GM10266 (cell line): ENCODE results near the gene ETS1.
A peak's percentile ranks its signal among the peaks of the same experiment; 100 is the strongest.

Source experiments
- DNase-seq: peaks from one replicate; pipeline ENCODE4 v3.0.0; 2012; ENCODE audit errors: extremely low spot score
- TF ChIP-seq, protein P1 (sequence below): IDR thresholded peaks from 2 replicates; pipeline ENCODE4 v1.5.1; 2012; ENCODE audit warnings: mild to moderate bottlenecking, low read depth; ENCODE audit not compliant: control insufficient read depth, insufficient read depth; ENCODE audit errors: missing control alignments

The ETS1 gene

DNA sequence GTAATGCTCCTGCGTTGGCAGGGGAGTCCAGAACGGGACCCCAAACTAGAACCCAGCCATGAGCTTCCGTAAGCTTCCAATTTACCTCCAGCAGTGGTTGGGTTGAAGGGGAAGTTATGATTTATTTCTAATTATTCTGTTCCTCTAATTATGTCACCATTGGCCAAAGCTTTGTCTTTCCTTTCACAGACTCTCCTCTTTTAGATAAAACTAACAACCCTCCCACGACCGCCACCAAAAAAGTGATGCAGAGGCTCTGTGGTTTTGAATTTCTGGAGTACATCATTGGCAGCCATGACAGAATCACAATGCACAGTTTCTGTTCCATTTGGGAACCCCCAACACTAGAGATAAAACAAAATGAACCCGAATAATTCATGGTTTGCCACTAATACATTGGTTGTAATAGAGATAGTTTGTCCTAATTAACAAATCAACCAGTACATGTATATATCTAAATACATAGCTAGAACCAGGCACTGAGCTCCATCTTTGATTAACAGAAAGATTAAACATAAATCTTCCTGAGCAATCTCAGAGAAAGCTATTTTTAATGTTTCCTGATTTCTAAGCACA, 64.3 kb downstream of the ETS1 start:
- peak; percentile 59 for DNase-seq
- TF ChIP-seq, protein P1, sequence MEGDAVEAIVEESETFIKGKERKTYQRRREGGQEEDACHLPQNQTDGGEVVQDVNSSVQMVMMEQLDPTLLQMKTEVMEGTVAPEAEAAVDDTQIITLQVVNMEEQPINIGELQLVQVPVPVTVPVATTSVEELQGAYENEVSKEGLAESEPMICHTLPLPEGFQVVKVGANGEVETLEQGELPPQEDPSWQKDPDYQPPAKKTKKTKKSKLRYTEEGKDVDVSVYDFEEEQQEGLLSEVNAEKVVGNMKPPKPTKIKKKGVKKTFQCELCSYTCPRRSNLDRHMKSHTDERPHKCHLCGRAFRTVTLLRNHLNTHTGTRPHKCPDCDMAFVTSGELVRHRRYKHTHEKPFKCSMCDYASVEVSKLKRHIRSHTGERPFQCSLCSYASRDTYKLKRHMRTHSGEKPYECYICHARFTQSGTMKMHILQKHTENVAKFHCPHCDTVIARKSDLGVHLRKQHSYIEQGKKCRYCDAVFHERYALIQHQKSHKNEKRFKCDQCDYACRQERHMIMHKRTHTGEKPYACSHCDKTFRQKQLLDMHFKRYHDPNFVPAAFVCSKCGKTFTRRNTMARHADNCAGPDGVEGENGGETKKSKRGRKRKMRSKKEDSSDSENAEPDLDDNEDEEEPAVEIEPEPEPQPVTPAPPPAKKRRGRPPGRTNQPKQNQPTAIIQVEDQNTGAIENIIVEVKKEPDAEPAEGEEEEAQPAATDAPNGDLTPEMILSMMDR, result no peak

DNA sequence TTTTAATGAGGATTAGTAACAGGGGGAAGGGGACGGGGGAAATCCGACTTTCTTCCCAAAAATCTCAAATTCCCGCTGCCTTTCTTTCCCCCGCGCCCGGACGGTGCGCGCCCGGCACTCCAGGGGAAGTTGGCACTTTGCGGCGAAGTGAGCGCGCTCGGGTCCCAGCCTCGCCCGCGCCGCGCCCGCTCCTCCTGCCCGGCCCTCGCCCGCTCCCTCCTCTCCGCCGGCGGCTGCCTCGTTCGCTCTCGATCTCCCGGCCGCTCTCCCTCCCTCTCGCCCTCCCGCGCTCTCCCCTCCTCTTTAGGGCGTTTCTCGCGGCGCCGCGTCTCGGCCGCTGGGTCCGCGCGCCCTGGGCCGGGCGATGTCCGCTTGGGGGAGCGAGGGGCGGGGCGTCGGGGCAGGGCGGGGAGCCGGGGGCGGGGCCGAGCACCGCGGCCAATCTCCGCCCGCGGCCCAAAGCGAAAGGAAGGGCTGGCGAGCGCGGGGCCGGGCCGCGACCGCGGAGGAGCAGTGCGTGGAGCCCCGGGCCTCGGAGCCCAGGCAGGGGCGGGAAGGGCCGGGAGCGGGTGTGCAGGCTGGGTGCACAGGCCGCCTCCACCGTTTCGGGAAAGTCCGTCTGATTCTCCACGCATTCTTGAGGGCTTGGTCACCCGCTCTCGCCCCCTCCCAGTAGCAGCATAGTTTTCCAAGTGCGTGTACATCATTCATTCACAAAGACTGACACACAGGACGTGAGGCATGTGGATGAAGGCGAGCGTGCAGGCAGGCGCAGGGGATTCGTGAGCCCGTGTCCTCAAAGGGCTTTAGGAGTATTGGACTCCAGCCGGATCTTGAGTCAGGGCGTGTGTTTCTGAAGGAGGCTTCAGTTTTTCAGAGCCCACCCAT, 65.1 kb downstream of the ETS1 start:
- DNase-seq, result peak; percentile 96
- TF ChIP-seq, protein P1, result no peak

DNA sequence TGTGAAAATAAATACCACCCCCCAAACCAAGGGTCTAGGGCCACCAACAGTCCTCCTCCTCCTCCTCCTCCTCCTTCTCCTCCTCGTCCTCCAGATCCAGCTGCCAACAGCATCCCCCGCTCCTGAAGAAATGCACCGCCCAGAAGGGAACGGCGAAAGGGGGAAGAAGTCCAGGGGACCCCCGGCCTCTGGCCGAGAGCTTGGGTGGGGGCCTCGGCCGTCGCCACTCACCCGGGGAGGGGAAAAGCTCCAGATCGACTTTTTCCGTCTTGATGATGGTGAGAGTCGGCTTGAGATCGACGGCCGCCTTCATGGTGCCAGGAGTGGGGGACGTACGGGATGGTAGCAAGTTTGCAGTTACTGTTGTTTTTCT, 65.7 kb downstream of the ETS1 start:
- peak; percentile 33 for DNase-seq
- TF ChIP-seq, protein P1, result no peak

GRCh38 chr11:128520888-128521681, 66.3 kb downstream of the ETS1 start:
- peak; percentile 37 for DNase-seq
- TF ChIP-seq, protein P1, result no peak

GRCh38 chr11:128520206-128520887, 67.0 kb downstream of the ETS1 start:
- peak; percentile 23 for DNase-seq
- TF ChIP-seq, protein P1, result peak; percentile 19

DNA sequence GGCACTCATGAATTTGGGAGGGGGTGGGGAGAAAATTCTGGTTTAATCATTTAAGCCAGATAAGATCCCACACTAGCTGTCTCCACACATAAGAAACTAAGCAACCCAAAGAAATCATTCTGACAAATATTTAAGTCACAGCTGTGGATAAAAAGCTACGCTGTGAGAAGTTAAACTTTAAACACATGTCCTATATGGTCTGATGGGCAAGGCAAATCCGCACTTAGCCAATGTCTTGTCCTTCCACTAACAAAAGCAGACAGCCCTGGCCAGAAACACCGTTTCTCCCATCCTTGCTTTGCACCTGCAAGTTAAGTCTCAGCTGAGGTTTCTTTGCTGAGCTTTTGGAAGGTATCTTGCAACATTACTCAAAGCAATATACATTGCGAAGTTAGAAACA, 68.0 kb downstream of the ETS1 start:
- TF ChIP-seq, protein P1, result no peak

More for the DNA sequence above, 68.0 kb downstream of the ETS1 start:
- no peak for DNase-seq
